ENCODE measurements around the gene DEFB114. TPM values are rescaled to one million over a fixed set of nuclear protein-coding genes. Genes with fewer than 3 reads are reported as not detected.

Gene DEFB114
- total RNA-seq (ENCODE audit: low replicate concordance): not detected in 2 replicates

- no peaks in the 10 kb centered on the region for H4K20me1 ChIP-seq (ENCODE audit: low read depth)
- no peak within 1 kb of the TSS for H3K4me3 ChIP-seq
- no peak within 1 kb of the TSS for H3K4me2 ChIP-seq
- Mint-ChIP-seq H3K9me3 (no peaks in the 10 kb centered on the region), H3K36me3 (no peaks in the 10 kb centered on the region), H3K27ac (no peak within 1 kb of the TSS), H3K27me3 (ENCODE audit: insufficient read depth, low read depth) (no peaks in the 10 kb centered on the region), H3K4me1 (no peaks in the 10 kb centered on the region), H3K4me3 (no peak within 1 kb of the TSS)
- no peak within 1 kb of the TSS for H3K27ac ChIP-seq
- no peaks in the 10 kb centered on the region for H3K27me3 ChIP-seq
- no peaks in the 10 kb centered on the region for H3K4me1 ChIP-seq
- no peaks in the 10 kb centered on the region for H3F3A ChIP-seq (ENCODE audit: low read depth)
- TF ChIP-seq CTCF (IDR thresholded peaks at IDR 0.05) (no peak), EZH2phosphoT487 (IDR thresholded peaks at IDR 0.05) (no peak), EZH2 (IDR thresholded peaks at IDR 0.05) (no peak)
- no peaks in the 10 kb centered on the region for H3K36me3 ChIP-seq
- no peaks in the 10 kb centered on the region for H3K9me3 ChIP-seq (ENCODE audit: low read depth)
- no peak within 1 kb of the TSS for H2AFZ ChIP-seq (replicated peaks)
- no peak for DNase-seq (ENCODE audit: low spot score)
- H3K9ac ChIP-seq: no peak within 1 kb of the TSS
- no peaks in the 10 kb centered on the region for H3K79me2 ChIP-seq (ENCODE audit: low read depth)
These were observed at the start of gene DEFB114 for GRCh38 chr6:49964064-49964463. Gene DEFB114 (minus strand): TSS chr6:49964164. CDS start chr6:49964105, 59 bp downstream.

- Mint-ChIP-seq H3K4me3 (no peak overlapping the region), H3K36me3 (no peaks in the 10 kb centered on the region), H3K27me3 (ENCODE audit: insufficient read depth, low read depth) (no peaks in the 10 kb centered on the region), H3K27ac (no peak overlapping the region), H3K9me3 (no peaks in the 10 kb centered on the region), H3K4me1 (no peaks in the 10 kb centered on the region)
- TF ChIP-seq EZH2phosphoT487 (IDR thresholded peaks at IDR 0.05) (no peak), CTCF (IDR thresholded peaks at IDR 0.05) (no peak), EZH2 (IDR thresholded peaks at IDR 0.05) (no peak)
- no peak overlapping the region for H3K4me3 ChIP-seq
- no peaks in the 10 kb centered on the region for H3K27me3 ChIP-seq
- H3K79me2 ChIP-seq (ENCODE audit: low read depth): no peaks in the 10 kb centered on the region
- H3K9me3 ChIP-seq (ENCODE audit: low read depth): no peaks in the 10 kb centered on the region
- no peak overlapping the region for H3K9ac ChIP-seq
- no peak overlapping the region for H3K4me2 ChIP-seq
- H3K4me1 ChIP-seq: no peaks in the 10 kb centered on the region
- no peaks in the 10 kb centered on the region for H3K36me3 ChIP-seq
- DNase-seq (ENCODE audit: low spot score): no peak
- no peaks in the 10 kb centered on the region for H3F3A ChIP-seq (ENCODE audit: low read depth)
- no peaks in the 10 kb centered on the region for H4K20me1 ChIP-seq (ENCODE audit: low read depth)
- H2AFZ ChIP-seq (replicated peaks): no peak overlapping the region
- no peak overlapping the region for H3K27ac ChIP-seq
These were observed 43.9 kb upstream of the DEFB114 start for GRCh38 chr6:50007819-50008218.

GRCh38 chr6:50003139-50003538 lies 39.2 kb upstream of the DEFB114 start:
- no peaks in the 10 kb centered on the region for H3K36me3 ChIP-seq
- no peaks in the 10 kb centered on the region for H3K27me3 ChIP-seq
- DNase-seq (ENCODE audit: low spot score): no peak
- no peaks in the 10 kb centered on the region for H3K79me2 ChIP-seq (ENCODE audit: low read depth)
- H3K4me3 Mint-ChIP-seq: no peak overlapping the region
- H3K27me3 Mint-ChIP-seq (ENCODE audit: insufficient read depth, low read depth): no peaks in the 10 kb centered on the region
- no peaks in the 10 kb centered on the region for H3K9me3 ChIP-seq (ENCODE audit: low read depth)
- TF ChIP-seq EZH2 (IDR thresholded peaks at IDR 0.05): no peak
- H2AFZ ChIP-seq (replicated peaks): no peak overlapping the region
- H3K36me3 Mint-ChIP-seq: no peaks in the 10 kb centered on the region
- H3K9ac ChIP-seq: no peak overlapping the region
- no peak overlapping the region for H3K27ac ChIP-seq
- no peak overlapping the region for H3K27ac Mint-ChIP-seq
- H3K4me2 ChIP-seq: no peak overlapping the region
- H3K4me3 ChIP-seq: no peak overlapping the region
- no peaks in the 10 kb centered on the region for H3F3A ChIP-seq (ENCODE audit: low read depth)
- no peaks in the 10 kb centered on the region for H3K4me1 Mint-ChIP-seq
- H3K4me1 ChIP-seq: no peaks in the 10 kb centered on the region
- H4K20me1 ChIP-seq (ENCODE audit: low read depth): no peaks in the 10 kb centered on the region
- H3K9me3 Mint-ChIP-seq: no peaks in the 10 kb centered on the region

GRCh38 chr6:49995278-49995677 lies 31.3 kb upstream of the DEFB114 start:
- Mint-ChIP-seq H3K4me3 (no peak overlapping the region), H3K27ac (no peak overlapping the region), H3K27me3 (ENCODE audit: insufficient read depth, low read depth) (no peaks in the 10 kb centered on the region), H3K36me3 (no peaks in the 10 kb centered on the region), H3K9me3 (no peaks in the 10 kb centered on the region), H3K4me1 (no peaks in the 10 kb centered on the region)
- H3K79me2 ChIP-seq (ENCODE audit: low read depth): no peaks in the 10 kb centered on the region
- no peak overlapping the region for H2AFZ ChIP-seq (replicated peaks)
- H3K9me3 ChIP-seq (ENCODE audit: low read depth): no peaks in the 10 kb centered on the region
- H3K27ac ChIP-seq: no peak overlapping the region
- no peaks in the 10 kb centered on the region for H3K27me3 ChIP-seq
- H4K20me1 ChIP-seq (ENCODE audit: low read depth): no peaks in the 10 kb centered on the region
- H3K4me3 ChIP-seq: no peak overlapping the region
- H3K36me3 ChIP-seq: no peaks in the 10 kb centered on the region
- no peak overlapping the region for H3K9ac ChIP-seq
- H3K4me1 ChIP-seq: no peaks in the 10 kb centered on the region
- DNase-seq (ENCODE audit: low spot score): no peak
- TF ChIP-seq EZH2 (IDR thresholded peaks at IDR 0.05): no peak
- no peak for TF ChIP-seq CTCF (IDR thresholded peaks at IDR 0.05)
- no peak for TF ChIP-seq EZH2phosphoT487 (IDR thresholded peaks at IDR 0.05)
- H3F3A ChIP-seq (ENCODE audit: low read depth): no peaks in the 10 kb centered on the region
- no peak overlapping the region for H3K4me2 ChIP-seq

Measured in neural progenitor cell (in vitro differentiated cells).